HUES48 (cell line): Measurements from ENCODE around the gene ARPC5L.
A peak's percentile ranks its signal among the peaks of the same experiment; 100 is the strongest.
"Not testable (repeated sequence)": the region's sequence is repeated elsewhere in the genome, so short reads cannot be mapped to it uniquely, and the experiment has no call there.

Source experiments
- H3K27ac ChIP-seq: one replicate; pipeline ENCODE4 v1.7.0; 2013; ENCODE audit warnings: low read depth, low read length, inconsistent platforms
- H3K27me3 ChIP-seq: 2 replicates; pipeline ENCODE4 v1.6.1; 2013; ENCODE audit warnings: mild to moderate bottlenecking, low read length; ENCODE audit not compliant: control insufficient read depth, insufficient read depth
- H3K36me3 ChIP-seq: 2 replicates; pipeline ENCODE4 v1.6.1; 2013; ENCODE audit warnings: low read length; ENCODE audit not compliant: control insufficient read depth, insufficient read depth
- H3K4me1 ChIP-seq: 2 replicates; pipeline ENCODE4 v1.6.1; 2013; ENCODE audit warnings: mild to moderate bottlenecking, low read length; ENCODE audit not compliant: control insufficient read depth, insufficient read depth
- H3K4me3 ChIP-seq: 2 replicates; pipeline ENCODE4 v1.5.1; 2013; ENCODE audit warnings: mild to moderate bottlenecking, low read depth, low read length
- H3K9ac ChIP-seq: 2 replicates; pipeline ENCODE4 v1.6.1; 2013; ENCODE audit warnings: mild to moderate bottlenecking, low read depth, low read length, moderate library complexity
- H3K9me3 ChIP-seq: 2 replicates; pipeline ENCODE4 v1.6.1; 2013; ENCODE audit warnings: low read length; ENCODE audit not compliant: control insufficient read depth, insufficient read depth

Gene ARPC5L

GRCh38 chr9:124829334-124829669, 32.6 kb upstream of the ARPC5L start:
- Histone ChIP-seq H3K36me3 (no peaks in the 10 kb centered on the region), H3K27me3 (no peaks in the 10 kb centered on the region), H3K9me3 (no peaks in the 10 kb centered on the region), H3K27ac (no peak overlapping the region), H3K4me1 (peaks cover 6% of the 10 kb centered on the region), H3K9ac (no peak overlapping the region), H3K4me3 (no peak overlapping the region)

- no peaks in the 10 kb centered on the region for H3K36me3 ChIP-seq
- H3K4me1 ChIP-seq, result peaks cover 6% of the 10 kb centered on the region
- H3K9ac ChIP-seq, result no peak overlapping the region
- H3K27ac ChIP-seq, result no peak overlapping the region
- H3K9me3 ChIP-seq, result no peaks in the 10 kb centered on the region
- H3K4me3 ChIP-seq, result no peak overlapping the region
- H3K27me3 ChIP-seq, result no peaks in the 10 kb centered on the region
Observed at GRCh38 chr9:124830593-124830992, 31.3 kb upstream of the ARPC5L start.

GRCh38 chr9:124831642-124832364, 30.1 kb upstream of the ARPC5L start:
- no peaks in the 10 kb centered on the region for H3K9me3 ChIP-seq
- no peak overlapping the region for H3K27ac ChIP-seq
- H3K4me3 ChIP-seq, result no peak overlapping the region
- H3K36me3 ChIP-seq, result no peaks in the 10 kb centered on the region
- H3K4me1 ChIP-seq, result peaks cover 6% of the 10 kb centered on the region
- no peaks in the 10 kb centered on the region for H3K27me3 ChIP-seq
- no peak overlapping the region for H3K9ac ChIP-seq

GRCh38 chr9:124834591-124834990, 27.3 kb upstream of the ARPC5L start:
- Histone ChIP-seq H3K9ac (no peak overlapping the region), H3K27ac (no peak overlapping the region)

GRCh38 chr9:124835026-124835557, 26.8 kb upstream of the ARPC5L start:
- Histone ChIP-seq H3K36me3 (no peaks in the 10 kb centered on the region), H3K27me3 (no peaks in the 10 kb centered on the region), H3K9ac (no peak overlapping the region), H3K9me3 (no peaks in the 10 kb centered on the region), H3K27ac (no peak overlapping the region), H3K4me3 (no peak overlapping the region), H3K4me1 (no peaks in the 10 kb centered on the region)

More at GRCh38 chr9:124834591-124834990, 27.3 kb upstream of the ARPC5L start:
- Histone ChIP-seq H3K9me3 (no peaks in the 10 kb centered on the region), H3K27me3 (no peaks in the 10 kb centered on the region), H3K4me1 (peaks cover under 1% of the 10 kb centered on the region), H3K4me3 (no peak overlapping the region), H3K36me3 (no peaks in the 10 kb centered on the region)

- not testable (repeated sequence) for H3K4me1 ChIP-seq, H3K36me3 ChIP-seq, H3K4me3 ChIP-seq, H3K27ac ChIP-seq, H3K27me3 ChIP-seq, H3K9ac ChIP-seq, H3K9me3 ChIP-seq
Observed at GRCh38 chr9:124838132-124838531, 23.8 kb upstream of the ARPC5L start.

- not testable (repeated sequence) for H3K36me3 ChIP-seq, H3K27me3 ChIP-seq, H3K9ac ChIP-seq, H3K27ac ChIP-seq, H3K4me1 ChIP-seq, H3K9me3 ChIP-seq, H3K4me3 ChIP-seq
Observed at GRCh38 chr9:124838567-124839275, 23.2 kb upstream of the ARPC5L start.

GRCh38 chr9:124839612-124840299, 22.2 kb upstream of the ARPC5L start:
- Histone ChIP-seq H3K27ac (peak overlapping the region; percentile 52), H3K36me3 (no peaks in the 10 kb centered on the region), H3K4me1 (no peaks in the 10 kb centered on the region; the same call in 1 of the 2 replicates), H3K9me3 (no peaks in the 10 kb centered on the region), H3K27me3 (no peaks in the 10 kb centered on the region), H3K9ac (no peak overlapping the region), H3K4me3 (no peak overlapping the region)

- Histone ChIP-seq H3K4me3 (no peak overlapping the region), H3K4me1 (no peaks in the 10 kb centered on the region; the same call in 1 of the 2 replicates), H3K27me3 (no peaks in the 10 kb centered on the region), H3K27ac (peak overlapping the region; percentile 52), H3K9ac (no peak overlapping the region), H3K36me3 (no peaks in the 10 kb centered on the region), H3K9me3 (no peaks in the 10 kb centered on the region)
Observed at GRCh38 chr9:124840300-124840833, 21.6 kb upstream of the ARPC5L start.

- H3K9me3 ChIP-seq, result no peaks in the 10 kb centered on the region
- H3K27ac ChIP-seq, result no peak overlapping the region
- no peaks in the 10 kb centered on the region; the same call in 1 of the 2 replicates for H3K4me1 ChIP-seq
- H3K4me3 ChIP-seq, result no peak overlapping the region
- H3K9ac ChIP-seq, result no peak overlapping the region
- H3K27me3 ChIP-seq, result no peaks in the 10 kb centered on the region
- no peaks in the 10 kb centered on the region for H3K36me3 ChIP-seq
Observed at GRCh38 chr9:124841075-124841821, 20.7 kb upstream of the ARPC5L start.
